CD4-positive, alpha-beta T cell treated with Interleukin-15 for 1 hour (primary cell): ENCODE measurements around the gene METTL6.
"Not testable (repeated sequence)": the region's sequence is repeated elsewhere in the genome, so short reads cannot be mapped to it uniquely, and the experiment has no call there.

Experiments used
- DNase-seq: peaks from one replicate; pipeline ENCODE4 v3.0.0-alpha.2; 2020

Gene METTL6

GRCh38 chr3:15427182-15427880, at the start of gene METTL6, which contains the start of gene EAF1:
Gene METTL6 (minus strand): TSS chr3:15427544. CDS start chr3:15426511, 1,033 bp downstream.
Gene EAF1 (plus strand): TSS chr3:15427598. CDS start chr3:15427780, 182 bp downstream.
- peak; percentile 84 for DNase-seq

- DNase-seq = no peak
Measured at GRCh38 chr3:15476378-15476777, 49.0 kb upstream of the METTL6 start.

GRCh38 chr3:15475161-15475560, 47.8 kb upstream of the METTL6 start:
- no peak for DNase-seq

GRCh38 chr3:15471861-15472260, 44.5 kb upstream of the METTL6 start:
- DNase-seq = no peak

GRCh38 chr3:15470849-15471248, 43.5 kb upstream of the METTL6 start:
- no peak for DNase-seq

- no peak for DNase-seq
Measured at GRCh38 chr3:15470261-15470660, 42.9 kb upstream of the METTL6 start.

GRCh38 chr3:15467227-15468181, 40.2 kb upstream of the METTL6 start:
- DNase-seq = no peak

GRCh38 chr3:15465876-15466585, 38.7 kb upstream of the METTL6 start:
- no peak for DNase-seq

- no peak for DNase-seq
Measured at GRCh38 chr3:15462451-15462850, 35.1 kb upstream of the METTL6 start.

- DNase-seq = no peak
Measured at GRCh38 chr3:15460891-15461531, 33.7 kb upstream of the METTL6 start.

GRCh38 chr3:15458212-15458780, 31.0 kb upstream of the METTL6 start:
- no peak for DNase-seq

GRCh38 chr3:15456915-15457314, 29.6 kb upstream of the METTL6 start:
- DNase-seq = not testable (repeated sequence)

- DNase-seq = no peak
Measured at GRCh38 chr3:15456321-15456720, 29.0 kb upstream of the METTL6 start.

- DNase-seq = no peak
Measured at GRCh38 chr3:15455756-15456155, 28.4 kb upstream of the METTL6 start.

- DNase-seq = no peak
Measured at GRCh38 chr3:15454965-15455364, 27.6 kb upstream of the METTL6 start.

GRCh38 chr3:15453991-15454625, 26.8 kb upstream of the METTL6 start:
- DNase-seq = no peak

- no peak for DNase-seq
Measured at GRCh38 chr3:15453501-15453900, 26.2 kb upstream of the METTL6 start.

GRCh38 chr3:15452961-15453360, 25.6 kb upstream of the METTL6 start:
- no peak for DNase-seq

- no peak for DNase-seq
Measured at GRCh38 chr3:15452156-15452555, 24.8 kb upstream of the METTL6 start.

GRCh38 chr3:15451216-15452113, 24.1 kb upstream of the METTL6 start:
- no peak for DNase-seq
